GM18517 (cell line): ENCODE data around the gene PHLDA1.

Source experiments
- ATAC-seq: cut with Tn5 transposase; IDR thresholded peaks from one replicate; pipeline ENCODE4 v1.9.1; 2021; ENCODE audit warnings: mild to moderate bottlenecking, moderate library complexity; ENCODE audit not compliant: unreplicated experiment

PHLDA1 gene

DNA sequence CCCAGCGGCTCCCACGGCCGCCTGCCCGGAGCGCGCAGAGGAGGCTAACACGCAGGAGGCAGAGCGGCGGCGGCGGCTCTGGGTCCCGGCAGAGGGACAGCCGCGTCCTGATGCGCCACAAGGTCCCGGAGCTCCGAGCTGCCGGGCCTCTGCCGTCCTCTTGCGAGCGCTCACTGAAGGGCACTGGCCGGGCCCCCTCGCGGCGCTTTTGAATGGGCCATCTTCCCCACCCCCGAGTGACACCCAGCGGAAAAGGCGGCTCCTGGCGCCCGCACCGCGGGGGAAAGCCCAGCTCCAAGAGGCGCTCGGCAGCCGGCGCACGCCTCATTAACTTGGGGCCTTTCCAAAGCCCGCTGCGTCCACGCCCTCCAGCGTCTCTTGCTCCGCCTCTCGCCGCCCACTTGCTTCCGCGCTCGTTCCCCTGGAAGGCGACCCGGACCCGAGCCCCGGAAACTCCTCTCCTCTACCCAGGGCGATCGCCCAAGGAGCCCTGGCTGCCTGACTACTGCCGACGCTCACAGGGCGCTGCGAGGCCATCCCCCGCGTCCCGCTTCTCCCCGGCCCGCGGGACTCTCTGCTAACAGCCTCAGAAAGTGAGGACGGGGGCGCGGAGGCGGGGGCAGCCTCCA, at the start of gene PHLDA1:
Gene PHLDA1 (minus strand): TSS at position 363 of the 629 bp plus-strand sequence.
- ATAC-seq, result peak; percentile 73

DNA sequence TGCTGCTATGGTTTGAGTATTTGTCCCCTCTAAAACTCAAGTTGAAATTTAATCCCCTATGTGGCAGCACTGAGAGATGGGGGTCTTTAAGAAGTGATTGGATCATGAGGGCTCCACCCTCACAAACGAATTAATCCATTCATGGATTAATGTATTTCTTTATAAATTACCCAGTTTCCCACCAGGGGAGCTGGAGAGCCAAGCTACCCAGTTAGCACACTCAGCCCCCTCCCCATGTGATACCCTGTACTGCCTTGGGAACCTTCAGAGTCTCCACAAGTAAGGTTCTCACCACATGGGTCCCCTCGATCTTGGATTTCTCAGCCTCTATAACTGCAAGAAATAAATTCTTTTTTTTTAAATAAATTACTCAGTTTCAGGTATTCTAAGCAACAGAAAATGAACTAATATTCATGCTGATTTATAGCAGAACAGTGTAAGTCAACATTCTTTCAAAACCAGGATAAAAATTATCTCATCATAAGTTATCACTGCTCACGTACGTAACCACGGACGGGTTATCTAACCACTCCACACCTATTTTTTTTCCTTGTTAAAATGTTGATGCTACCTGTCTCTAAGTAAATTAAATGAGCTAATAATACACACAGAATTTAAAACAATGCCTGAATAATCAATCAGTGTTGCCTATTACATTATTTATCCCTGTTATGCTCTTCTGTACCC, 49.3 kb upstream of the PHLDA1 start:
- no peak for ATAC-seq

DNA sequence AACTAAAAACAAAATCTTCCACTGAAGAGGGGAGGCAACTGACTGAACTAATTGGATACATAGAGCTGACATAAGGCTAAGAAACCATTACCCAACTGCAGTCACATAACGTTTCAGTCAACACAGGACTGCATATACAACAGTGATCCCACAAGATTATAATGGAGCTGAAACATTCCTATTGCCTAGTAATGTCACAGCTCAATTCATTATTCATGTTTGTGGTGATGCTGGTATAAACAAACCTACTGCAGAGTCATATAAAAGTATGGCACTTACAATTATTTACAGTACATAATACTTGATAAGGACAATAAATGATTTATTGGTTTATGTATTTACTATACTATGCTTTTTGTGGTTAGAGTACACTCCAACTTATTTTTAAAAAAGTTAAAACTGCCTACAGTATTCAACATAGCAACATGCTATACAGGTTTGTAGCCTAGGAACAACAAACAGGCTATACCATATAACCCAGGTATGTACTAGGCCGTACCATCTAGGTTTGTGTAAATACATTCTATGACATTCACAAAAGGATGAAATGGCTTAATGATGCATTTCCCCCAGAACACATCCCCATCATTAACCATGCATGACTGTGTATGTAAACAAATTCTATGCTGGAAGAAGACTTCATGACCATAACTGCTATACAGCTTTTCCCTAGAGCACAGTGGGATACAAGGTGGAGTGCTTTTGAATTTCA, 48.6 kb upstream of the PHLDA1 start:
- ATAC-seq, result no peak

DNA sequence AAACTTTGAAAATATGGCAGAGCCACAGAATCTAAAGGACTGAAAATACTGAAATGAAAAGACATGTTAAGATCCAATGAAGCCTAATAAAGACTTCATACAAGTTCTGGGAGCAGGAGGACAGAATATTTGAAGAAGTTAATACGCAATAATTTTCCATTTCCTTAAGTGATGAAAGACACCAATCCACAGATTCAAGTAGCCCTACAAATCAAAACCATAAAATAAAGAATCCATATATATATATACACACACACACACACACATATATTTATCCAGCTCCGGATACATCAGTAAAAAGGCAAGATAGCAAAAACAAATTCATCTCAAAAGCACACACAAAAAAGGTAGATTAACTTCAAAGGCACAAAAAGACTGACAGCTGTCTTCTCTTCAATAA, 47.2 kb upstream of the PHLDA1 start:
- ATAC-seq, result no peak

DNA sequence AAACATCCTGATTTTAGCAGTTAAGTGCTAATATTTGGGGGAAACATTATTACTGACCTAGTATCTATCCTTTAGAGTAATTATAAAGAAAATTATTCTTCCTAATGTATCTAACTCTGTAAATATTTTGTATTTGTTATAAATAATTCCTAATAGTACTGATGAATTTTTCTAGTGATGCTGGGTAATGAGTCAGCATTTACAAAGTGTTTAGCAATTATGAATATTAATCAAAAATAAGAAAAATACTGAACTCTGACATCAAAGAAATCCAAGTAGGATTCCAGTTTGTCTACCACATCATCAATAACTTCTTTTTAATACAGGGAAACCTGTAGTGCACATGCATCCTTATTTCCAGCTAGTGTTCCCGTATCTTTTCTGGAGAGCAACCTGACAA, 43.9 kb upstream of the PHLDA1 start:
- no peak for ATAC-seq

DNA sequence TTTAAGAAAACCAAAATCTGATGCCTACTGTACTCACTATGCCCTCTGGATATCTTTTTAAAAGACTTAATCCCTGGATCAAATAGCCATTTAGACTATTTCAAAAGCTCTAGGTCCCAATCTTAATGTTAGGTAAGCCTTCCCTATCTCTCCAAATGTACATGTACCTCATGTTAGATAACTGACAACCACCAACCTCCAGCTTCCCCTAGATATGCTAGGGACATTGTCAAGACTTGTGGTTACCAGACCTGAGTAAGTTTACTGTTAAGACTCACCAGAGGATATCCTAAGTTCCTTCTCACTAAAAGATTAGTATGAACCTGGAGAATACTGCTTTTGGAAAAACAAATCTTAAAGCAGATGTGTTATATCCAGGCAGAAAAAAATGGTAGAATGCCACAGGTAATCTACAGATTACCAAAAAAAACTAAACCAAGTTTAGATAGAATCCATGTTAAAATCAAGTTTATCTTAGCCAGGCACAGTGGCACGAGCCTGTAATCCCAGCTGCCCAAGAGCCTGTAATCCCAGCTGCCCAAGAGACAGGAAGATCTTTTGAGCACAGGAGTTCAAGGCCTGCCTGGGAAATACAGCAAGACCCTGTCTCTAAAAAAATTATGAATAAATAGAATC, 43.2 kb upstream of the PHLDA1 start:
- no peak for ATAC-seq

DNA sequence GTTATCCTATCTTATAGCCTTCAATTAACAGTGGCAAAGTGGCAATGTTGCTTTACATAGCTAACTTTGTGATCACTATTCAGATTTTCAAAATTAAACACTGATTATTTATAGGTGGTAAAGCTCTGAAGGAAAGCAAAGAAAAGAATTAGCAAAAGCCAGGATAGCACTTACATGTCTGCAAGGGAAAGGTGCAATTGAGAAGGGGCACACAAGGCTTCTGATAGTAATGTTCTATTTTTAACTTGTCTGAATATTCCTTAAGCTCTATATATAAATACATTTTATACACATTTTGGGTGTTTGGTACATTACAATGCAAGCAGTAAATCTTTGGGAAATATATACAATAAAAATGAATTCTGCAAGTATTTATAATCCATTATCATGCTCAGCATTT, 42.0 kb upstream of the PHLDA1 start:
- ATAC-seq, result no peak

DNA sequence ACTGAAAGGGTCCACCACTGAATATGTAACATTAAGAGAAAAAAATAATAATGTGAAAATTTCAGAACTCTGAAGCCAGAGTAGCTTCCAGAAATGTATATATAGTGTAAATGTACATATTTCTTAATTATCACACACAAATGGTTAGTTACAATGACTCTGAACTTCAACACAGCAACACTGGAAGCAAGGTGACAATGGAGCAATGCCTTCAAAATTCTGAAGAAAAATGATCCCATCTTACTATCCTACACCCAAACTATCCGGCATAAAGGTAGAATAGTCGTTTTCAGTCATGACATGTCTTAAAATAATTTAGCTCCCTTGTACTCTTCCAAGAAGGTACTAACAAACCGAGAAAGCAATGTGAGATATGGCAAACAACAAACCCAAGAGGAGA, 41.0 kb upstream of the PHLDA1 start:
- no peak for ATAC-seq

DNA sequence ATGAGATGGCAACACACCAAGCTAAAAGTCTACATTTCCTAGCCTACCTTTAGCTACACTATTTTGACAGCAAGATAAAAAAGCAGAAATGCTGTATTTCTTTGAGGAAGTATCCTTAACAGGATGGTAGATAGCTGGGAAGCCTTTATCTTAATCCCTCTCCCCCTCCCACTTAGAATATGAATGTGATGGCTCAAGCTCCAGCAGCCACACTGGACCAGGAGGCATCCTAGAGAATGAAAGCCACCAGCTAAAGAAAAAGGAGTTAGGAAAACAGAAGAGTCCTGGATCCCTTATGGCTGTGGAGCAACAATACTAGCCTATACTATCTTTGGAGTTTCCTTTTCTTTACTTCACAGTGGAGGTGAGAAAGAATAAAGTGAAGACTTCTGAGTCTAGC, 37.8 kb upstream of the PHLDA1 start:
- ATAC-seq, result no peak

DNA sequence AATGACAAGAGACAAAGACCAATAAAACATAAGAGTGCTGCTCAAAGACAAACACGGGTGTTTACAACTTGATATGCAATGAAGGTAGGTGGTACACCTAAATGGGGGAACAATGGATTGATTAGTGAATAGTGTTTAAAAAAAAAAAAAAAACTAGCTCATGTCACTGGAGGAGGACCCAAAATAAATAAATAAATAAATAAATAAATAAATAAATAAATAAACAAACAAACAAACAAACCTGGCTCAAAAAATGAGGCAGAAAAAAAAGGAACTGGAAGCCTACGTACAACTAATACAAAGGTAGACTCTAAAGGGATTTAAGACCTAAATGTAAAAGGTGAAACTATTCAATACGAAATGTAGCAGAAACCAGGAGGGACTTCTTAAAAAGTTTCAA, 34.3 kb upstream of the PHLDA1 start:
- no peak for ATAC-seq

DNA sequence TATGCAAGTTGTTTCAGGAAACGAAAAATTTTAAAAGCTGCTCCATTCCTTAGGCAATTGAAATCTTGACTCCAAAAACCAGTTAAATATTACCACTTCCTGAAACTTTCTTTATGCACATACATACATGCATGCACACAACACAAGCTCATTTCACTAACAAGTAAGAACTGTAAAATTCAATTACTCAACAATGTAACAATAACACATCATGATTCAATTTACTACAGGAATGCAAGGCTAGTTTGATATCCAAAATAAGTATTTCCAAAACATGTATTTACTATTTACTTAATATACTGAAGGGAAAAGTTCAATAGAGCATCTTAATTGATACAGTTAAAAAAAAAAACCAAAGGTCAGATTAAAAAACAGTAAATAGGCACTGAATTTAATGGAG, 33.3 kb upstream of the PHLDA1 start:
- no peak for ATAC-seq

DNA sequence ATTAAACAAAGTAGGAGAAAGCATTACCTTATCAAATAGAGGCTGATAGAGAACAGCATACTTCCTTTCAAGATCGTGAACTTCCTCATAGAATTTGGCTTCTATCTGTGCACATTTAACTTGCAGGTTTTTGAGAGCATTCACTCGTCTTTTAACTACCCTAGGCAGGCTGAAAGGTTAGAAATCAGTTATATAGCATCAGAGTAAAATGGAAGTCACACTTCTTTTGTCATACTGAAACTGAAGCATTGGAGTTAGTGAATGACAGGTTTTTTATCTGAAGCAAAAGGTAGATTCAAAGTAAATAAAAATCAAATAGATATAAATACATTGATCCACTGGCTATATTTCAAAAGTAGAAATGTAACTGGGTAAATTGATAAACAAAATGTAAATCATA, 28.5 kb upstream of the PHLDA1 start:
- ATAC-seq, result no peak

DNA sequence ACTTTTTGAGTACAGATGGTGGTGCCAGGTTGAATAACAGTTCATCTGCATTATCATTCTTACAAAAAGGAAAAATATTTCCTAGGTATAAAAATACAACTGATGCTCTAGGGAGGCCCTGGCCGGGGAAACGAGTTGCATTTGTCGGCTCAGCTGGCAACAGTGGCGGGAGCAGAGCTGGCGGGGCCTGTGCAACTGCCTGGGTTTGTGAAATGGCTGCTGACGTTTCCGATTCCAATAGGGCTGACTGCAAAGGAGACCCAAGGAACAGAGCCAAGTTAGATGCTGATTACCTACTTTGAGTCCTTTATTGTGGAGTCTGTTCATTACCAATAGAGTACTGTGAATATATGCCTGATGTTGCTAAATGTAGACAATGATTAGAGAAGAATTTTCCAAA, 25.8 kb upstream of the PHLDA1 start:
- ATAC-seq, result no peak

DNA sequence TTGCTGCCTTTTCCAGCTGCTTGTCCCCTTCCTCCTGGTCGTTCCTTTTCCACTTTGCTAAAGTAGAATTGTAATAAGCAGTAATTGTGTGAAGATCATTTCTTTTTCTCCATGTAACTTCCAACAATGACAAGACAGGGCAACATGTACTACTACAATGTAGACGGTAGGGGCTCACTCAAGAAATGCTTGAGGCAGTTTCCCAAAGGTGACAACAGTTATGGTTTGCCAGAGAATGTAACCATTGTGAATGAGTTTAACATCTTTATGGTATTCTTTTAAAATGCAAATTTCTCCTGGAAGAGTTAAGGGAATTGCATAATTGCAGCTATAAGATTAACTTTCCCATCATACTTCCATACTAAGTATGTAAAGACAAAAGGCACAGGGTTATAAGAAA, 23.8 kb upstream of the PHLDA1 start:
- ATAC-seq, result no peak

DNA sequence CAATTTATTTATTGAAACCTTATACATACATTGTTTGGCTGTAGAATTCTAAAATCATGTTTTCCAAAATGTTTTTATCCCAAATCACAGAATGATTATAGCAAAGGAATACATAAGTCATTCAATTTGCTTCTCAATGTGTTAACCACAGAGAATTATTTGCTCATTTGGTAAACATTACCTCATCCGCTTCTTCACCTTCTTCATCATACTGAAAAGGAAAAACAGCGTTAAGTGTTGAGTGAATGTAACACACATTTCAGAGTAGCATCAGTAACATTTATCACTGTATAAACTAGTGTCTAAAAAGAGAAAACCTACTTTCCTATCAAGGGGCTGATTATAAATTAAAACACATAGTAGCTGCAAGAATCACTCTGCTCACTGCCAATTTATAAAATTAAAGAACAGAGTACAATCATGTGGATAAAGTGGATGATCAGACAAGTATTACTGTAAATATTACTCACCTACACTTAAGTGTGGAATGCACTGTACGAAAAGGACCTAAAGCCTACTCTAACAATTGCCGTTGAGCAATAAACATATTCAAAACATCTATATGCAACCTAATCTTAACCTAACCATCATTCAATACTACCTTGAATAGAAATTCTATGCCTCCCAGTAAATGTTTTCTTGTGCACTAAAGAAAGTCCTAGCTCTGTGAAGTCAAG, 18.1 kb upstream of the PHLDA1 start:
- ATAC-seq, result no peak

DNA sequence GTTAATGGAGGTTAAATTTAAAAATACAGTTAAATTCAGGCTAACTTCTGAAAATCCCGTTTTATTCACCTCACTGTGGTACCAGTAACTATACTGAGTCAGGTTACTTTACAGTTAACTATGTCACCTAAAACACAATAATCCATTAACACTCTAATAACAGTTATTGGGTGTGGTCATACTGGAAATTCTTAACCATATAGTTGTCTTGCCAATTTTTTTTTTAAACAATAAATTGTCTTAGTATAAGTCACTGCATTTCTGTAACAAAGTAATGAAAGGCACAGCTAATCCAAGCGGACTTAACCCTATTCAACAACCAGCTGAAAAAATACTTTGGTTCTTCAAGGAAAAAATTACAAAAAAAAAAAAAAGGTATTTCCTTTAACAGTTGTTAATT, 16.2 kb upstream of the PHLDA1 start:
- no peak for ATAC-seq

DNA sequence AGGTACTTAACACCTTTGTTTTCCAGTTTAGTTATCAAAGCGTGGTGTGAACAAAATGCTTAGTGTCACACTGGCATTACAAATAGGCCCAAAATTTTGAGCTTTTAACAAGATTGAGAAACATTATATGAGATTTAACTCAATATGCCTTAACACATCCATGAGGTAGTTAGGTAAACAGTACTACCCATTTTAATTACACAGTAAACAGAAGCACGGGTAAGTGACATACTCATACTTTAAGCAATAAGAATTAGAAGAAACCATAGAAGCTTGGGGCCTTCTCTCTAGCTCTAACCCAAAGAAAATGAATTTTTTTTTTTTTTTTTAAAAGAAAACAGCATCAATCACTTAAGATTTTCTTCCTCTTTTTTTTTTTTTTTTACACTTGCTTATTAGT, 15.5 kb upstream of the PHLDA1 start:
- ATAC-seq, result no peak

DNA sequence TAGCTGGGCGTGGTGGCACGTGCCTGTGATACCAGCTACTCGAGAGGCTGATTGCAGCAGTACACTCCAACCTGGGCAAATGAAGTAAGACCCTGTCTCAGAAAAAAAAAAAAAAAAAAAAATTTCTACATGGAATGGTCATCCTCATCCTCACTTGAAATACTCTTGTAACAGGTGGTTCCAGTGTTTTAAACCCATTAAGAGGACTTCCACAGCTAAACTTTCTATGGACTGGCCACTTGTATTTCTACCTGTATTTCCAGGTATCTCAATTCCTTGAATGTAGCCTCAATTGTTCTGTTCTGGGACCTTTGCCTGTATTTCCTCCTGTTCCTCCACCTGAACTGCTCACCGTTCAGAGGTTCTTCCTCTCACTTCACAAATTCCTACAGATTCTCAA, 11.8 kb upstream of the PHLDA1 start:
- no peak for ATAC-seq

DNA sequence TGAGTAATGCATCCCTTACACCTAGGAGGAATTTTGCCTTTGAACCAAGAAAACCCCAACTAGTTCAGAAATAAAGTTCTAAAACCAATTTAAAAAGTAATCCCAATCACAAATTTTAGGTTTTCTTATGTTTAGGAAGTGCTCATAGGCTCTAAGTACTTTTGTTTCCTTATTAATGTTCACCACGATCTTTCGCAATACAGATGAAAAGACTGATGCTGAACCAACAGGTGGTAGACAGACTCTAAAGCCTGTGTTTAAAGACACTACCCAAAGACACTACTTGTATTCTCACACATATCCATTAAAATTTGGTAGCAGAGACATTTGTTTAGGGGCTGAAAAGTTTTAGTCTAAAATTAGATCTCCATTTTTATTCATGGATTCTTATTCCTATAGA, 10.6 kb upstream of the PHLDA1 start:
- no peak for ATAC-seq

DNA sequence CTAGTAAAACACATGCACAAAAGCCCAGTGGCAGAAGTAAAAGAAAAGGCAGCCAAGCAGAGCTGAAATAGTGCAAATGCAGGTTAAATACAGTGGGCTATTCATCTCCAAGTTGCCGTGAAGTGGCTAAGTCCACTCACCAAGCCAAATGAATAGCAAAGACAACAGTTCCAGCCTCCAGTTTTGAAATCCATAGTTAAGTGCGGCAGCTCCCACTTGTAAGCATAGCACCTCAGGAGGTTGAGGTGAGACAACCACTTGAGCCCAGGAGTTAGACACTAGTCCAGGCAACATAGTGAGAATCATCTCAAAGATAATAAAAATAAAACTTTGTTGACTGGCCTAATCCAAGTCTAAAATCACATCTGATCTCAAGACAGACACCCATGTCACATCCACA, 9.8 kb upstream of the PHLDA1 start:
- no peak for ATAC-seq

DNA sequence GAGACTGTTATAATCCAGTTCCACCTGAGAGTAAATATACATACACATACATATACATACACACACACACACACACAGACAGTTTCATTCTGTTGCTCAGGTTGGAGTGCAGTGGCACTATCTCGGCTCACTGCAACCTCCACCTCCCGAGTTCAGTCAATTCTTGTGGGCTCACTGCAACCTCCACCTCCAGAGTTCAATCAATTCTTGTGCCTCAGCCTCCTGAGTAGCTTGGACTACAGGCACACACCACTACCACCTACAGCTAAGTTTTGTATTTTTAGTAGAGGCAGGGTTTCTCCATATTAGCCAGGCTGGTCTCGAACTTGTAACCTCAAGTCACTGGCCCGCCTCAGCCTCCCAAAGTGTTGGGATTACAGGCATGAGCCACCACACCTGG, 8.9 kb upstream of the PHLDA1 start:
- ATAC-seq, result no peak
